DND-41 (cell line): Measurements from ENCODE around the gene CHRM4.

Experiments
- ATAC-seq: fragments of 200-7000 bp; cut with Tn5 transposase; 3 replicates; pipeline ENCODE4 v1.9.1; 2021; ENCODE audit warnings: low read depth; ENCODE audit not compliant: insufficient read depth
- DNase-seq: peaks from one replicate; pipeline ENCODE4 v3.0.0-alpha.2; 2020
- H2AFZ ChIP-seq: 2 replicates; pipeline ENCODE4 v1.6.0; 2012; ENCODE audit warnings: low read depth, low read length
- H3K27ac ChIP-seq: 2 replicates; pipeline ENCODE4 v1.5.1; 2012; ENCODE audit warnings: low read length, inconsistent platforms
- H3K27me3 ChIP-seq: fragments of 200-600 bp; sonication (generic); 2 replicates; pipeline ENCODE4 v1.6.0; 2012; ENCODE audit warnings: low read length, mild to moderate bottlenecking, inconsistent platforms; ENCODE audit not compliant: insufficient read depth, poor library complexity
- H3K36me3 ChIP-seq: 2 replicates; pipeline ENCODE4 v1.5.1; 2012; ENCODE audit warnings: low read length, inconsistent platforms; ENCODE audit not compliant: insufficient read depth
- H3K4me1 ChIP-seq: 2 replicates; pipeline ENCODE4 v1.5.1; 2012; ENCODE audit warnings: mild to moderate bottlenecking, low read length; ENCODE audit not compliant: insufficient read depth
- H3K4me2 ChIP-seq: 2 replicates; pipeline ENCODE4 v1.6.0; 2012; ENCODE audit warnings: mild to moderate bottlenecking, moderate library complexity, low read length, inconsistent platforms; ENCODE audit not compliant: insufficient read depth
- H3K4me3 ChIP-seq, 2 experiments: fragments of 200-600 bp in 1 of 2; shearing (Covaris generic) in 1 of 2; 2 replicates each; pipeline ENCODE4 v1.5.1; 2012 to 2016; ENCODE audit warnings: inconsistent platforms in 2 of 2, low read length in 2 of 2, mild to moderate bottlenecking in 2 of 2, low read depth in 1 of 2, moderate library complexity in 1 of 2
- H3K79me2 ChIP-seq: 2 replicates; pipeline ENCODE4 v1.6.0; 2012; ENCODE audit warnings: low read length, inconsistent platforms; ENCODE audit not compliant: insufficient read depth
- H3K9ac ChIP-seq: 2 replicates; pipeline ENCODE4 v1.6.0; 2012; ENCODE audit warnings: low read depth, mild to moderate bottlenecking, inconsistent platforms, low read length, moderate library complexity
- H3K9me3 ChIP-seq: 2 replicates; pipeline ENCODE4 v1.5.1; 2012; ENCODE audit warnings: low read length, moderate library complexity, mild to moderate bottlenecking, inconsistent platforms; ENCODE audit not compliant: insufficient read depth, severe bottlenecking
- H4K20me1 ChIP-seq: 2 replicates; pipeline ENCODE4 v1.6.0; 2012; ENCODE audit warnings: low read length; ENCODE audit not compliant: insufficient read depth
- EZH2 ChIP-seq: IDR thresholded peaks from 3 replicates; pipeline ENCODE4 v1.6.1; 2012; ENCODE audit warnings: borderline replicate concordance, low read depth, mild to moderate bottlenecking, moderate library complexity, low read length, inconsistent platforms; ENCODE audit not compliant: severe bottlenecking
- TF ChIP-seq, protein P1 (sequence below): IDR thresholded peaks from 2 replicates; pipeline ENCODE4 v1.5.1; 2012; ENCODE audit warnings: borderline replicate concordance, low read length, moderate library complexity, mild to moderate bottlenecking; ENCODE audit not compliant: poor library complexity, severe bottlenecking; ENCODE audit errors: extremely low read depth

CHRM4 gene

DNA sequence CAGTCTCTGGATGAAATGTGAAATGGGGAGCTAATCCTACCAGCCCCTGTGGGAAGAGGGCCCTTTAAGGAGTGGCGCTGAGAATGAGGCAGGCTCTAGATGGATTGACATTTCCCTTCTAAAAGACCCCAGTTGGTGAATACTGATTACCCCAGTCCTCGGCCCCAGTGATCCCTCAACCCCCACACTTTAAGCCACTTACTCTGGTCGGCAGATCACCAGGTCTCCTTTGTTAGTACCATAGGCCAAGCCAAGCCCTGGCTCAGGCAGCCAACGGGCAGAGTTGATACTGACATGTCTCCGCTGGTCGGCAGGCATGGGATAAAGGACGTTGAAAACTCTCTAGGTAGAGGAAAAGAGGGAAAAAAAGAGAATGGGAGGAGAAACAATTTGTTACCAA lies 26.1 kb upstream of the CHRM4 start:
- peaks cover 89% of the 10 kb centered on the region for H3K36me3 ChIP-seq
- peaks cover 3% of the 10 kb centered on the region; the same call in 1 of the 2 replicates for H4K20me1 ChIP-seq
- H3K9me3 ChIP-seq: no peaks in the 10 kb centered on the region
- H3K4me2 ChIP-seq: no peak overlapping the region
- H3K27ac ChIP-seq: no peak overlapping the region
- no peak overlapping the region for H3K4me3 ChIP-seq
- no peak for TF ChIP-seq EZH2
- TF ChIP-seq, protein P1, sequence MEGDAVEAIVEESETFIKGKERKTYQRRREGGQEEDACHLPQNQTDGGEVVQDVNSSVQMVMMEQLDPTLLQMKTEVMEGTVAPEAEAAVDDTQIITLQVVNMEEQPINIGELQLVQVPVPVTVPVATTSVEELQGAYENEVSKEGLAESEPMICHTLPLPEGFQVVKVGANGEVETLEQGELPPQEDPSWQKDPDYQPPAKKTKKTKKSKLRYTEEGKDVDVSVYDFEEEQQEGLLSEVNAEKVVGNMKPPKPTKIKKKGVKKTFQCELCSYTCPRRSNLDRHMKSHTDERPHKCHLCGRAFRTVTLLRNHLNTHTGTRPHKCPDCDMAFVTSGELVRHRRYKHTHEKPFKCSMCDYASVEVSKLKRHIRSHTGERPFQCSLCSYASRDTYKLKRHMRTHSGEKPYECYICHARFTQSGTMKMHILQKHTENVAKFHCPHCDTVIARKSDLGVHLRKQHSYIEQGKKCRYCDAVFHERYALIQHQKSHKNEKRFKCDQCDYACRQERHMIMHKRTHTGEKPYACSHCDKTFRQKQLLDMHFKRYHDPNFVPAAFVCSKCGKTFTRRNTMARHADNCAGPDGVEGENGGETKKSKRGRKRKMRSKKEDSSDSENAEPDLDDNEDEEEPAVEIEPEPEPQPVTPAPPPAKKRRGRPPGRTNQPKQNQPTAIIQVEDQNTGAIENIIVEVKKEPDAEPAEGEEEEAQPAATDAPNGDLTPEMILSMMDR: no peak
- DNase-seq (no peak), ATAC-seq (no peak)
- H3K9ac ChIP-seq: no peak overlapping the region
- no peaks in the 10 kb centered on the region for H3K27me3 ChIP-seq
- H2AFZ ChIP-seq: no peak overlapping the region
- H3K79me2 ChIP-seq: no peaks in the 10 kb centered on the region
- peaks cover 32% of the 10 kb centered on the region for H3K4me1 ChIP-seq

DNA sequence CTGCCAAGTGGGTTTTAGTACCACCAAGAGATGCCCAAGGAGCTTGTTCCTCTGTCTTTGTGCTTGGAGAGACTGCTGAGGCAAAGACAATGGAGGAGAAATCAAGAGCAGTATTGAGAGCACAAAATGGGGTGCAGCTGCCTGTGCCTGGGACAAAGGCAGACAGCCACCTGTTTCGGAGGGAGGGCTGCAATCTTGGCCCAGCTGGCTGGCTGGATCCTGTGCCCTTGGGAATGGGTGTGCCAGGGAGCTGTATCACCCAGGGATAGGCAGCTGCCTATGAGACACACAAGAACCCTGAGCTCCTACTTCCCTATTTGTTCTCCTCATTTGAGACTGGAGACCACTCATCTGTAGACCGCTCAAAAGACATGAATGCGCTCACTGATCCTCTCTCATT lies 23.3 kb upstream of the CHRM4 start:
- DNase-seq (no peak), ATAC-seq (peak; percentile 5; the same call in 1 of the 3 replicates)
- Histone ChIP-seq H3K4me2 (no peak overlapping the region), H3K9ac (no peak overlapping the region), H3K4me1 (peaks cover 32% of the 10 kb centered on the region), H4K20me1 (peaks cover 3% of the 10 kb centered on the region; the same call in 1 of the 2 replicates), H3K79me2 (no peaks in the 10 kb centered on the region), H3K36me3 (peaks cover 78% of the 10 kb centered on the region), H3K9me3 (no peaks in the 10 kb centered on the region), H2AFZ (no peak overlapping the region), H3K27me3 (no peaks in the 10 kb centered on the region), H3K27ac (peak overlapping the region; percentile 10; the same call in 1 of the 2 replicates), H3K4me3 (no peak overlapping the region)
- TF ChIP-seq, protein P1: no peak
- no peak for TF ChIP-seq EZH2

DNA sequence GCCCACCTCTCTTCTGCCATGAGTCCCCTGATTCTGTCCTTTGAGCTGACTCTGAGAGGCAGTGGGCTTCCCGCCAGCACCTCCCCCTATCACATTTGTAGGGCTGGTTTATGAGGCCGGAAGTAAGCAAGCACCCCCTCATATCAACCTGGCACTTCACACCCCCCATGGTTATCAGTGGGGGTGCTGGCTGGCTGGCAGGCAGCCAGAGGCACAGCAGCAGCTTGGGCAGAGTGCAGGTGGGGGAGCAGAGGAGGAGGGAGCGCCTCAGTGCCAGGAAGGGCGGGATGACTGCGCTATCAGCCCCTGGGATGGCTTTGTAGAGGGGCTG lies 22.9 kb upstream of the CHRM4 start:
- ATAC-seq: peak; percentile 78

DNA sequence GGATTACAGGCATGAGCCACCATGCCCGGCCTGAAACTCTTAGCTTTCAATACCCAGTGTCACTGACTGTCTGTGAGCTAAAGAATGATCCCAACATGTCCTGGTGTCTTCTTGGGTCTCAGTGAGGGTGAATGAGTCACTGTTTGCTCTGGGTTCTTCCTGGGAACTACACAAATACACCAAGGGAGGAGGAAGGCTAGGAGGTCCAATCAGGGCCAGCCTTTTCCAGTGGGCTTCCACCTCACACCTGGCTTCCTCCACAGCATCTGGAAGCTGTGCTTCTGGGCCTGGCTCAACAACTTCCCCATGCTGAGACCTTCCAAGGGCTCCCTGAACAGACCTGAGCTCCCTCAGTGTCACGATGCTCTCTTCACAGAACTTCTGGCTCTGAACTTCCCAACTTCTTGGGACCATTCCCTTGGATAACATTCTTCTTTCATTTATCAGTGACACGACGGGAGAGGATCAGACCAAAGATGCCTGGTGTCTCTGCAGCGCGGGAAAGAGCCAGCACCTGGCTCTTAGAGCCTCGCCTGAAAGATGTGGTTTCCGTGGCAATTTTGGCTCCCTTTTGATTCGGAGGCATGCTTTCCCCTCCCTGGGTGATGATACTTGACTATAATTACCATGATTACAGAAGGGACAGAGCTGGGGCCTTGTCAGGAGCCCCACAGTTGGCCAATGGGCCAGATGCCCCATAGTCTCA lies 22.3 kb upstream of the CHRM4 start:
- peak; percentile 68 for DNase-seq
- H4K20me1 ChIP-seq: peaks cover 3% of the 10 kb centered on the region; the same call in 1 of the 2 replicates
- H3K36me3 ChIP-seq: peaks cover 80% of the 10 kb centered on the region
- H3K4me3 ChIP-seq: no peak overlapping the region
- no peak overlapping the region for H3K9ac ChIP-seq
- no peaks in the 10 kb centered on the region for H3K27me3 ChIP-seq
- no peak overlapping the region for H3K4me2 ChIP-seq
- TF ChIP-seq, protein P1: no peak
- no peak for TF ChIP-seq EZH2
- H3K9me3 ChIP-seq: no peaks in the 10 kb centered on the region
- H3K4me1 ChIP-seq: peaks cover 32% of the 10 kb centered on the region
- peak overlapping the region; percentile 33; the same call in 1 of the 2 replicates for H3K27ac ChIP-seq
- H3K79me2 ChIP-seq: no peaks in the 10 kb centered on the region
- no peak overlapping the region for H2AFZ ChIP-seq
- peak; percentile 84 for ATAC-seq

More for the DNA sequence above, 22.9 kb upstream of the CHRM4 start:
- Histone ChIP-seq H3K27me3 (no peaks in the 10 kb centered on the region), H3K4me1 (peaks cover 32% of the 10 kb centered on the region), H3K36me3 (peaks cover 79% of the 10 kb centered on the region), H3K4me2 (no peak overlapping the region), H3K4me3 (no peak overlapping the region), H3K9ac (no peak overlapping the region), H4K20me1 (peaks cover 3% of the 10 kb centered on the region; the same call in 1 of the 2 replicates), H2AFZ (no peak overlapping the region), H3K9me3 (no peaks in the 10 kb centered on the region), H3K27ac (no peak overlapping the region; the same call in 1 of the 2 replicates), H3K79me2 (no peaks in the 10 kb centered on the region)
- TF ChIP-seq EZH2: no peak
- peak; percentile 76 for DNase-seq
